ENCODE data around the gene ERICH3. TPM values are rescaled to one million over a fixed set of nuclear protein-coding genes. Genes with fewer than 3 reads are reported as not detected.
"Not testable (repeated sequence)": the region's sequence is repeated elsewhere in the genome, so short reads cannot be mapped to it uniquely, and the experiment has no call there.

The ERICH3 gene
- polyA plus RNA-seq, 1 donor (not counting 4 experiments of a cell fraction or from before 2014, with no cell fraction given) = not detected

DNA sequence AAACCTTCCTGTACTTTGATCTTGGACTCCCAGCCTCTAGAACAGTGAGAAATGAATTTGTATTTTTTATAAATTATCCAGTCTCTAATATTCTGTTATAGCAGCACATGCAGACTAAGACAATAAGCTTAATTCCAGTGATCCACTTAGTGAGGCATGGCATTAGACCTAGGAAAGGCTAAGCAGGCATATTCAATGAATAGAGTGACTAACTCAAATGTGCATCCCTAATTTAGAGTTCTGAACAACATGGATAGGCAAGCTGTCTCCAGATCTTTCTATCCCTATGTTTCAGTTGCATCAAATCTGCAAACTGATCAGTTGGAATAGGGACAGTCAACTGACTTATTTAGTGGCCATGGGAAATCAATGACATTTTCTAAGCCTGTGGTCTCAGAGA, 4.3 kb upstream of the ERICH3 start:
- FAIRE-seq = no peak

DNA sequence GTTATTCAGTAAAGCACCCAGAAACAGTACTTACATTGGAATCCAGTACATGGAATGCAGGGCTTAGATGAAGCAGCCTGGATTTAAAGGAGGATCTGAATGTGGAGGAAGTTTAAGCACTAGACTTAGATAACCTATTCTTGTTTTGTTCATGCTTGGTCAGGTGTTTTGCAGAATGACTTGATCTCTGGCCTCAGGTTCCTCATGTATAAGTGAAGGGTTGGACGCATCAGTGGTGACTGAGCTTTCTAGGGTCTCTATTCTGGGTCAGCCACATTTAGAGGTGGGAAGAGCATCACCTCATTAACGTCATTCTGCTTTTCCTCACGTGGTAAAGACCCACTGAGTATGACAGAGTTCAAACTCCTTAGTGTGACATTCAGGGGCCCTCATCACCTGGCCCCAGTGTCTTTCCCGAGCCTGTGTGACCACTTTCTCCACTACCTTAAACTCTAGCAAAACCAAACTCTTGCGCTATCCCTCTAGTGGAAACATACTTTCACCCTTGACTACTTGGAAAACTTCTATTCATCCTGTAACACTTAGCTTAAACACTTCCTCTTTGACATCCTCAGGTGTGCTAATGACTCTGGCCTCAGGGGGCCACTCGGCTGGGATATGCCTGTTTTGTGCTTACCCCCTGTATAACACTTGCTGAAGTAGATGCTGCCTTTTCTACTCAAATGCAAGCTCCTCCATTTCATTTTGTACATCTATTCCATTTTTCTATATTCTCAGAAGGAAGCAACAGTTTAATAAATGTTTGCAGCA, 871 bp upstream of the ERICH3 start:
- H4K20me1 ChIP-seq (ENCODE audit: control insufficient read depth, extremely low read depth, insufficient read depth, low read length) = no peaks in the 10 kb centered on the region
- H3K9me3 ChIP-seq (ENCODE audit: control insufficient read depth, low read depth, low read length) = no peaks in the 10 kb centered on the region
- no peaks in the 10 kb centered on the region for H3K4me1 ChIP-seq (ENCODE audit: control insufficient read depth, extremely low read depth, insufficient read depth, low read length)
- DNase-seq (ENCODE audit: low read depth, low spot score) (no peak), FAIRE-seq (no peak)
- no peaks in the 10 kb centered on the region for H3K79me2 ChIP-seq (ENCODE audit: control insufficient read depth, insufficient read depth, low read length)
- H3K36me3 ChIP-seq (ENCODE audit: control insufficient read depth in 2 of 2, extremely low read depth in 1 of 2, insufficient read depth in 2 of 2, low read length in 2 of 2) = no peaks in the 10 kb centered on the region
- H3K9ac ChIP-seq (ENCODE audit: control insufficient read depth, extremely low read depth, insufficient read depth, low read length) = no peak overlapping the region
- H3K9me1 ChIP-seq (ENCODE audit: control insufficient read depth, extremely low read depth, insufficient read depth, low read length) = no peaks in the 10 kb centered on the region
- H3K27ac ChIP-seq (ENCODE audit: control insufficient read depth, insufficient read depth, low read length) = no peak overlapping the region
- H3K4me2 ChIP-seq (ENCODE audit: control insufficient read depth, extremely low read depth, insufficient read depth, low read depth, low read length) = no peak overlapping the region
- H2AFZ ChIP-seq (ENCODE audit: control insufficient read depth, low read length) = no peak overlapping the region
- peaks cover 20% of the 10 kb centered on the region for H3K27me3 ChIP-seq (ENCODE audit: control insufficient read depth, extremely low read depth, insufficient read depth, low read length)
- H3K4me3 ChIP-seq (ENCODE audit: control insufficient read depth in 2 of 3, extremely low read depth in 1 of 3, insufficient read depth in 2 of 3, low read depth in 1 of 3, low read length in 3 of 3) = no peak overlapping the region
- no peak for TF ChIP-seq EZH2 (IDR thresholded peaks at IDR 0.05; ENCODE audit: low read length)
- TF ChIP-seq, protein P1, sequence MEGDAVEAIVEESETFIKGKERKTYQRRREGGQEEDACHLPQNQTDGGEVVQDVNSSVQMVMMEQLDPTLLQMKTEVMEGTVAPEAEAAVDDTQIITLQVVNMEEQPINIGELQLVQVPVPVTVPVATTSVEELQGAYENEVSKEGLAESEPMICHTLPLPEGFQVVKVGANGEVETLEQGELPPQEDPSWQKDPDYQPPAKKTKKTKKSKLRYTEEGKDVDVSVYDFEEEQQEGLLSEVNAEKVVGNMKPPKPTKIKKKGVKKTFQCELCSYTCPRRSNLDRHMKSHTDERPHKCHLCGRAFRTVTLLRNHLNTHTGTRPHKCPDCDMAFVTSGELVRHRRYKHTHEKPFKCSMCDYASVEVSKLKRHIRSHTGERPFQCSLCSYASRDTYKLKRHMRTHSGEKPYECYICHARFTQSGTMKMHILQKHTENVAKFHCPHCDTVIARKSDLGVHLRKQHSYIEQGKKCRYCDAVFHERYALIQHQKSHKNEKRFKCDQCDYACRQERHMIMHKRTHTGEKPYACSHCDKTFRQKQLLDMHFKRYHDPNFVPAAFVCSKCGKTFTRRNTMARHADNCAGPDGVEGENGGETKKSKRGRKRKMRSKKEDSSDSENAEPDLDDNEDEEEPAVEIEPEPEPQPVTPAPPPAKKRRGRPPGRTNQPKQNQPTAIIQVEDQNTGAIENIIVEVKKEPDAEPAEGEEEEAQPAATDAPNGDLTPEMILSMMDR (optimal IDR thresholded peaks at IDR 0.05 in 1 of 3, IDR thresholded peaks at IDR 0.05 in 1 of 3, conservative IDR thresholded peaks at IDR 0.05 in 1 of 3; ENCODE audit: extremely low read depth in 1 of 3, insufficient read depth in 2 of 3, low read length in 3 of 3) = no peak
- dilution Hi-C loops (cut with MboI; ENCODE audit: extremely low pct_ligation_motif_present, low sequenced_read_pairs) = no loop called here

More for the DNA sequence above, 4.3 kb upstream of the ERICH3 start:
- Histone ChIP-seq H2AFZ (ENCODE audit: control insufficient read depth, low read length) (no peak overlapping the region), H3K9me1 (ENCODE audit: control insufficient read depth, extremely low read depth, insufficient read depth, low read length) (no peaks in the 10 kb centered on the region), H3K4me2 (ENCODE audit: control insufficient read depth, extremely low read depth, insufficient read depth, low read depth, low read length) (no peak overlapping the region), H3K4me3 (ENCODE audit: control insufficient read depth in 2 of 3, extremely low read depth in 1 of 3, insufficient read depth in 2 of 3, low read depth in 1 of 3, low read length in 3 of 3) (no peak overlapping the region), H3K27me3 (ENCODE audit: control insufficient read depth, extremely low read depth, insufficient read depth, low read length) (peaks cover 19% of the 10 kb centered on the region), H3K9me3 (ENCODE audit: control insufficient read depth, low read depth, low read length) (no peaks in the 10 kb centered on the region), H3K9ac (ENCODE audit: control insufficient read depth, extremely low read depth, insufficient read depth, low read length) (no peak overlapping the region), H4K20me1 (ENCODE audit: control insufficient read depth, extremely low read depth, insufficient read depth, low read length) (no peaks in the 10 kb centered on the region), H3K79me2 (ENCODE audit: control insufficient read depth, insufficient read depth, low read length) (no peaks in the 10 kb centered on the region), H3K4me1 (ENCODE audit: control insufficient read depth, extremely low read depth, insufficient read depth, low read length) (no peaks in the 10 kb centered on the region), H3K27ac (ENCODE audit: control insufficient read depth, insufficient read depth, low read length) (no peak overlapping the region), H3K36me3 (ENCODE audit: control insufficient read depth in 2 of 2, extremely low read depth in 1 of 2, insufficient read depth in 2 of 2, low read length in 2 of 2) (no peaks in the 10 kb centered on the region)
- dilution Hi-C loops (cut with MboI; ENCODE audit: extremely low pct_ligation_motif_present, low sequenced_read_pairs) = no loop called here
- no peak for DNase-seq (ENCODE audit: low read depth, low spot score)
- TF ChIP-seq, protein P1 (optimal IDR thresholded peaks at IDR 0.05 in 1 of 3, IDR thresholded peaks at IDR 0.05 in 1 of 3, conservative IDR thresholded peaks at IDR 0.05 in 1 of 3; ENCODE audit: extremely low read depth in 1 of 3, insufficient read depth in 2 of 3, low read length in 3 of 3) = no peak
- no peak for TF ChIP-seq EZH2 (IDR thresholded peaks at IDR 0.05; ENCODE audit: low read length)

DNA sequence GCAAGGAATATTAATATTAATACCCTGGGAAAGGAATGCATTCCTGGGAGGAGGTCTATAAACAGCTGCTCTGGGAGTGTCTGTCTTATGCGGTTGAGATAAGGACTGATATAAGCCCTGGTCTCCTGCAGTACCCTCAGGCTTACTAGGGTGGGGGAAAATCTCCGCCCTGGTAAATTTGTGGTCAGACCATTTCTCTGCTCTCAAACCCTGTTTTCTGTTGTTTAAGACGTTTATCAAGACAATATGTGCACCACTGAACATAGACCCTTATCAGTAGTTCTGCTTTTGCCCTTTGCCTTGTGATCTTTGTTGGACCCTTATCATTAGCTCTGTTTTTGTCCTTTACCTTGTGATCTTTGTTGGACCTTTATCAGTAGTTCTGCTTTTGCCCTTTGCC, 2.7 kb downstream of the ERICH3 start:
- H3K9me1 ChIP-seq (ENCODE audit: control insufficient read depth, extremely low read depth, insufficient read depth, low read length); DNase-seq (ENCODE audit: low read depth, low spot score); H4K20me1 ChIP-seq (ENCODE audit: control insufficient read depth, extremely low read depth, insufficient read depth, low read length); H3K79me2 ChIP-seq (ENCODE audit: control insufficient read depth, insufficient read depth, low read length); H3K9ac ChIP-seq (ENCODE audit: control insufficient read depth, extremely low read depth, insufficient read depth, low read length); H2AFZ ChIP-seq (ENCODE audit: control insufficient read depth, low read length); H3K4me2 ChIP-seq (ENCODE audit: control insufficient read depth, extremely low read depth, insufficient read depth, low read depth, low read length); H3K27ac ChIP-seq (ENCODE audit: control insufficient read depth, insufficient read depth, low read length); dilution Hi-C loops (cut with MboI; ENCODE audit: extremely low pct_ligation_motif_present, low sequenced_read_pairs); H3K9me3 ChIP-seq (ENCODE audit: control insufficient read depth, low read depth, low read length); H3K4me1 ChIP-seq (ENCODE audit: control insufficient read depth, extremely low read depth, insufficient read depth, low read length); FAIRE-seq; H3K4me3 ChIP-seq (ENCODE audit: control insufficient read depth in 2 of 3, extremely low read depth in 1 of 3, insufficient read depth in 2 of 3, low read depth in 1 of 3, low read length in 3 of 3); H3K36me3 ChIP-seq (ENCODE audit: control insufficient read depth in 2 of 2, extremely low read depth in 1 of 2, insufficient read depth in 2 of 2, low read length in 2 of 2): not testable (repeated sequence)
- H3K27me3 ChIP-seq (ENCODE audit: control insufficient read depth, extremely low read depth, insufficient read depth, low read length) = peaks cover 20% of the 10 kb centered on the region

Data from keratinocyte (primary cell).